ENCODE data around the gene BAIAP2L1.
A peak's percentile ranks its signal among the peaks of the same experiment; 100 is the strongest.

Gene BAIAP2L1

DNA sequence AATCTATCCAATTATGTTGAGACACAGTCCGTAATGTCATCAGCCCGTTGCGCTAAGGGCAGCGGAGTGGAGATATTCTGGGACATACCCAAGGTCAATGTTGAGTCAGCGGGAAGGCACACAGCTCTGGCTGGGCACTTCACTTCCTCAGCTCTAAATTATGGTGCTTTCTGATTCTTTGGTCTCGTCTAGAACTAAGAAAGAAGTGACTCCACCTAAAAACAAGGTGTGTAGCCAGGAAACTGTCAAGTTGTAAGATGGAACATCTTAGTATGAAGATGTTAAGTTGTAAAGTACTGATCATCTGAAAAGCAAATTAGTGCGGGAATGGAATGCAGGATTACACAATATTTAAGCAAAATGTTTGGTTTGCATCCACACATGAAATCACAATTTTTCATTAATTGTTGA, 43.1 kb downstream of the BAIAP2L1 start:
- no peak for DNase-seq

DNA sequence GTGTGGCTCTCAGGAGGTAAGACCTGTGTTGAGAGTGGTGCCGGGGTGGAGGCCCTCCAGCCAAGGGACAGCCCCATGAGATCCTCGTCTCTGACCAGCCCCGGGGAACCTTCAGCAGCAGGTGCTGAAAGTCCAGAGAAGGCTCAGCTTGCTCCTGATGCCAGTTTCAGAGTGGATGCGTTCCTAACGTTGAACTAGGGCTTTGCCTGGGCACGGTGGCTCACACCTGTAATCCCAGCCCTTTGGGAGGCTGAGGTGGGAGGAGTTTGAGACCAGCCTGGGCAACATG, 45.7 kb downstream of the BAIAP2L1 start:
- DNase-seq, result no peak

- DNase-seq, result peak; percentile 42
Measured at GRCh38 chr7:98354511-98355249, 46.2 kb downstream of the BAIAP2L1 start.

DNA sequence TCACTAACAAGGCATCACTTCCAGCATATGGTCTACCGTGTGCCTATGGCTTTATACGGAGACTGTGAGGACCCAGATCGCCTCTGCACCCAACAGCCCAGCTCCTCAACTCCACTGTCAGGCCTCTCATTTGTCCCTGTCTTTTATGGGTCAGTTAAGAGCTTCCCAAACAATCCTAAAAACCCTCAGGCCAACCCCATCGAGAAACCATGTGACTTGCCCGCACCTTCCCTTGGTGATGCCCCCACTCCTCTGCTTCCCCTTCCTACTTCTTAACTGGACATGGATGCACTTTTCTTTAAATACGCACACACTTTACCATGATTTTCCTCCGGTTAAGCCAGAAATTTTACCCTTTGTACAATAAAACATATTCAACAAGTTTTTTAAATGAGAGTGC, 46.8 kb downstream of the BAIAP2L1 start:
- no peak for DNase-seq

- no peak for DNase-seq
Measured at GRCh38 chr7:98352621-98353020, 48.3 kb downstream of the BAIAP2L1 start.

DNA sequence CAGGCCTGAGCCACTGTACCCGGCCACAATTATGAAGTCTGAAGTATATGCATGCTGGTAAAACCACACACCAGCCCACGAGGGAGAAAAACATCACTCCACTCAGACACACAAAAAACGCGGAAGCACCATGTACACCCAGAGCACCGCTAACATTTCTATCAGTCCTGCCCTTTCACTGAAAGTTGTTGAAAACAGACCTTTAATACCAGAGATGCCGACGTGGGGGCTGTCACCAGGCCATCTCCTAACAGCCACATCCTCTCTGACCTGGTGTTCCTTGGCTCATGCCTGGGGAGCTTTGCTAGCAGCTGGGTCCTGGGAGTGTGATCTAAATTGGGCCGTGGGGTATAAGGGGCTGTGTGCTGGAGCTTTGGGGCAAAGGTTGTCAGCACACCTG, 49.8 kb downstream of the BAIAP2L1 start:
- DNase-seq, result no peak

- DNase-seq, result no peak
Measured at GRCh38 chr7:98348726-98349474, 52.0 kb downstream of the BAIAP2L1 start.

GRCh38 chr7:98346515-98347069, 54.3 kb downstream of the BAIAP2L1 start:
- no peak for DNase-seq

GRCh38 chr7:98341106-98341505, 59.8 kb downstream of the BAIAP2L1 start:
- DNase-seq, result no peak

- DNase-seq, result no peak
Measured at GRCh38 chr7:98339043-98339442, 61.8 kb downstream of the BAIAP2L1 start.

GRCh38 chr7:98338441-98338840, 62.4 kb downstream of the BAIAP2L1 start:
- no peak for DNase-seq

GRCh38 chr7:98335411-98335977, 65.4 kb downstream of the BAIAP2L1 start:
- DNase-seq, result no peak

GRCh38 chr7:98334081-98334480, 66.8 kb downstream of the BAIAP2L1 start:
- no peak for DNase-seq

- no peak for DNase-seq
Measured at GRCh38 chr7:98330926-98331529, 69.9 kb downstream of the BAIAP2L1 start.

GRCh38 chr7:98329791-98330373, 71.0 kb downstream of the BAIAP2L1 start:
- DNase-seq, result no peak

- DNase-seq, result no peak
Measured at GRCh38 chr7:98329100-98329790, 71.6 kb downstream of the BAIAP2L1 start.

GRCh38 chr7:98324782-98325181, 76.1 kb downstream of the BAIAP2L1 start:
- DNase-seq, result no peak

DNA sequence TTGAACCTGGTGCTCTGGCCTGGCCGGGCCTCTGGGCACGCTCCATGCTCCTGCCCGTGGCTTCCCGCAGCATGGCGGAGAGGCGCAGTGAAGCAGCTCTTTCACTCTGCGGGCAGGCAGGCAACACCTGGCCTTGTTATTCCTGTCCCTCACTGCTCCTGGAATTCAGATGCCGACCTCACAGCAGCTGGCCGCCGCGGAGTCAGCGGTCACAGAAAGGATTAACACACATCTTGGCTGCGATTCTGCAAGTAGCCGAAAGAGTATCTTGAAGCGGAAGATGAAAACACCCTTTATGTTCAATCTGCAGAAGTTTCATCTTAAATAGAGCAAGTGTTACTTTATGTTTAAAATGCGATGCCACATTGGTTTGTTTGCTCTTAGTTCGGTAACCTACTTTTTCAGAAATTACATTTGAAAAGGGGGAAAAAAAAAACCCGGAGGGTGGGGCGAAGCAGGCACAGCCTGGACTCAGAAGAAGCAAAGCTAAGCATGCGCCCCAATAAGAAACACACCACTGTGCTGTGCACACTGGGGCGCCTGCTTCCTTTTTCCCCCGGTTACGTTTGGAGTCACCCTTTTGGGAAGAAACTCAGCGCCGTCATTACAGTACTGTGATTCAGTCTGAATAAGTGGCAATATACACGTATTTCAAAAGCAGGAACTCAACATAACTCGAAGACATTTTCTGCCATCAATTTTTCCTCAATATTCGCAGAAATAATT, 77.1 kb downstream of the BAIAP2L1 start:
- DNase-seq, result peak; percentile 58

- peak; percentile 36 for DNase-seq
Measured at GRCh38 chr7:98322331-98323270, 78.3 kb downstream of the BAIAP2L1 start.

- DNase-seq, result no peak
Measured at GRCh38 chr7:98321301-98321700, 79.6 kb downstream of the BAIAP2L1 start.

DNA sequence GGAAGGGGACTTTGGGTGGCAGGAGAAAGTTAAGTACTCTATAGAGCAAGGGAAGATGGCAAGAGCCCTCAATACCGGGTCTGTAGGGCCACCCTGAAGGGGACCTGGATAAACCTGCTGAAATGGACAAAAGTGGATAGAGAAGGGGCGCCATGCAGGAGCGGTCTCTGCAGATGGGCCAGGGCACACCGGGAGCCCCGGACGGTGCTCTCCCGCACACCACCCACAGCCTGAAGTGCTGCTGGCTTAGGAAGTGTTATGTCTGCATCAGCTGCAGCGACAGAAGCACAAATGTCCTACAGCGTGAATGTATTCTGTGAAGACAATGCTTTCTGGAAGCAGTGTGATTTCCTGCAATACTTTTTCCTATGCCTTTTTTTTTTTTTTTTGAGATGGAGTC, 81.7 kb downstream of the BAIAP2L1 start:
- DNase-seq, result no peak
